HL-60 (cell line): Measurements from ENCODE around the gene CTF1.

Experiments
- CTCF ChIP-seq: IDR thresholded peaks from one replicate; pipeline ENCODE4 v1.5.1; 2011; ENCODE audit warnings: low read length, control low read depth, inconsistent platforms; ENCODE audit not compliant: insufficient read depth
- POLR2AphosphoS5 ChIP-seq: IDR thresholded peaks from 2 replicates; pipeline ENCODE4 v1.6.1; 2012; ENCODE audit warnings: low read depth

- TF ChIP-seq CTCF (peak; percentile 70), POLR2AphosphoS5 (no peak)
Observed at GRCh38 chr16:30934827-30935557, 38.6 kb downstream of the CTF1 start.
